Epithelial cell of proximal tubule (primary cell): ENCODE results near the gene PEX11G. TPM values are rescaled to one million over a fixed set of nuclear protein-coding genes. Genes with fewer than 3 reads are reported as not detected.
A peak's percentile ranks its signal among the peaks of the same experiment; 100 is the strongest.

Experiments used
- DNase-seq: peaks from one replicate; pipeline ENCODE4 v3.0.0-alpha.2; 2011; ENCODE audit warnings: low read depth
- H3K4me3 ChIP-seq: 2 replicates; pipeline ENCODE4 v1.5.1; 2011; ENCODE audit warnings: low read depth, mild to moderate bottlenecking, low read length
- CTCF ChIP-seq: conservative IDR thresholded peaks from 2 replicates; pipeline ENCODE4 v1.5.1; 2012; ENCODE audit warnings: low read depth, mild to moderate bottlenecking, low read length
- total RNA-seq: library from RNA; depleted of rRNA; stranded (reverse); fragments of >200 nt; gene quantifications from 2 replicates; pipeline ENCODE4 v1.2.3, GENCODE V29; 2015

Gene PEX11G
- total RNA-seq, 1 donor from 2014 or later, result 6.2 TPM

GRCh38 chr19:7463575-7463974 is 25.3 kb downstream of the PEX11G start:
- no peak overlapping the region for H3K4me3 ChIP-seq
- DNase-seq, result no peak
- TF ChIP-seq CTCF, result no peak

- DNase-seq, result no peak
- TF ChIP-seq CTCF, result peak; percentile 17
- no peak overlapping the region for H3K4me3 ChIP-seq
Observed at GRCh38 chr19:7461841-7462629, 26.8 kb downstream of the PEX11G start.

- TF ChIP-seq CTCF, result no peak
- no peak for DNase-seq
Observed at GRCh38 chr19:7460562-7460966, 28.3 kb downstream of the PEX11G start.

GRCh38 chr19:7459773-7460172 is 29.1 kb downstream of the PEX11G start:
- TF ChIP-seq CTCF, result no peak
- H3K4me3 ChIP-seq, result no peak overlapping the region
- no peak for DNase-seq

More at GRCh38 chr19:7460562-7460966, 28.3 kb downstream of the PEX11G start:
- no peak overlapping the region for H3K4me3 ChIP-seq

- no peak overlapping the region for H3K4me3 ChIP-seq
- DNase-seq, result no peak
- TF ChIP-seq CTCF, result no peak
Observed at GRCh38 chr19:7458675-7459074, 30.2 kb downstream of the PEX11G start.

GRCh38 chr19:7456964-7457541 is 31.8 kb downstream of the PEX11G start:
- TF ChIP-seq CTCF, result no peak
- no peak for DNase-seq
- no peak overlapping the region for H3K4me3 ChIP-seq
